ENCODE data around the gene GALNT10.

The GALNT10 gene

DNA sequence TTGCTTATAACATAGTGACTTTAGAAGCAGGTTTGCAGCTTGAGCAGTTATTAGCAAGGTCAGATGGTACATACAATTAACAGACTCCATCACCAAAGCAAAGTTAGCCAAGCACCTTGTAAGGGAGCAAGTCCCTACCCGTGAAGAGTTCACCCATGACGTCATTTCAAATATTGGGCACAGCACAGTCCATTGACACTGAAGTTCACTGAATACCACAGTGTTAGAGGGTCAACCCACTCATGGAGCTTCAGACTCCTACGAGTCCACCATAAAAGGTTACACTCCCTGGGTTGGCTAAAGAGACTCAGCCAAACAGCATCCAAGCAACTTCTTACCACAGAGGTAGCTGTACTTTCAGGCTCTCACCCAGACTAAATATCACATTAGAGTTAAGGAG lies 77.5 kb downstream of the GALNT10 start:
- DNase-seq (ENCODE audit: low read depth) = no peak

DNA sequence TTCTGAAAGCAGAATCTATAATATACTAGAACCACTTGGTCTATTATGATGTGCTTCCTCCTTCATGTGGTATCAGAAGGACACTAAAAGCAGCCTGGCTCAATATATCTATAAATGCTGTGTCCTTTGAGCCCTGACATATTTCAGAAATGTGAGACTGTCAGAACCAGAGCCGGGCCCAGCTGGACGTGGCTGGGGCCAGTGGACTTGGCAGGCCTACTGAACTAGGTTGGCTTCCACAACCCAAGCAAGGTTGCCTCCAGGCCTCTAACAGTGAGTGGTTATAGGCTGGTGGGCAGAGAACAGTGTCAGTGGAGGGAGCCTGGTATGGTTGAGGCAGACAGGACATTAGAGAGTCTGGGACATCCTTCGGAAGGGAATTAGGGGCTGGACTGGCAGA lies 78.9 kb downstream of the GALNT10 start:
- DNase-seq (ENCODE audit: low read depth) = no peak

DNA sequence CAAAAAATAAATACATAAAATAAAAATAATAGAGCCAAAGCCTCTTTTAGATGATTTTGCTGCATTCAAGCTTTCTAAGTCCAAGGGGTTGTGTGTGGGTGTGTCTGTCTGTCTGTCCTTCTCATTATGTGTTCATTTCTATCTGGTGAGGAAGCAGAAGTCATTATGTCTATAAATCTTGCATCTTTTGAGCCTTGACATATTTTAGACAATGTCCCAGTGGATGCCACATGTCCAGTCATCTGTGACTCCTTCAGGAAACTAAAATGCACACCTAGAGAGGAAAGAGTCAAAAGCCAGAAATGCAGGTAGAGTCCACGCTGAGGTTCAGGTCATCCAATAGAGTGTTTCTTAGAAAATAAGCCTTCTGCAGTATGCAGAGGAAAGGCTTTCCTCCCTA lies 80.9 kb downstream of the GALNT10 start:
- no peak for DNase-seq (ENCODE audit: low read depth)

DNA sequence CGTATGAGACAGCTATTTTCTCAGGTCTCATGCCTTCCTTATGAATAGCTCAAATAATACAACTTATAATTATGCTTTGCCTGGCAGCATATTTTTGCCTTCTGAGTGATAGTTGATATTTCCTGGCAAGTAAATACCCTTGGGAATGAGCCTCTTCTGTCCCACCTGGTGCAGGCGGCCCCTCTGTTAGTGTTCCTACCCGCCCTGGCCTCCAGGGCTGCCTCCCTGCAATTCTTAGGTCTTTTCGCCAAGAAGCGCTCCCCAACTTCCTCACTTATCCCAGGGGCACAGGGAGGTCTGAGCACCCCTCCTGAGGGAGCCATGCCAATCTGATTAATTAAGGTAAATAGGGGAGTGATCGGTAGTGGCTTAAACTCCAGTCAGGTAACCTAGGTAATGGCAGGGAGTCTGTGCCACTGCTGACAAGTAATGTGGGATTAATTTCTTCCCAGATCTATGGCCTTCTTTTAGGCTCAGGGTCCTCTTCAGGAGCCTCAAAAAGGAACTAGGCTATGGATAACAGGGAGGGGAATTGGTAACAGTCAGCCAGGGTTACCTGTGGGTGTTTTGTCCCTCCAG lies 81.5 kb downstream of the GALNT10 start:
- DNase-seq (ENCODE audit: low read depth) = no peak

DNA sequence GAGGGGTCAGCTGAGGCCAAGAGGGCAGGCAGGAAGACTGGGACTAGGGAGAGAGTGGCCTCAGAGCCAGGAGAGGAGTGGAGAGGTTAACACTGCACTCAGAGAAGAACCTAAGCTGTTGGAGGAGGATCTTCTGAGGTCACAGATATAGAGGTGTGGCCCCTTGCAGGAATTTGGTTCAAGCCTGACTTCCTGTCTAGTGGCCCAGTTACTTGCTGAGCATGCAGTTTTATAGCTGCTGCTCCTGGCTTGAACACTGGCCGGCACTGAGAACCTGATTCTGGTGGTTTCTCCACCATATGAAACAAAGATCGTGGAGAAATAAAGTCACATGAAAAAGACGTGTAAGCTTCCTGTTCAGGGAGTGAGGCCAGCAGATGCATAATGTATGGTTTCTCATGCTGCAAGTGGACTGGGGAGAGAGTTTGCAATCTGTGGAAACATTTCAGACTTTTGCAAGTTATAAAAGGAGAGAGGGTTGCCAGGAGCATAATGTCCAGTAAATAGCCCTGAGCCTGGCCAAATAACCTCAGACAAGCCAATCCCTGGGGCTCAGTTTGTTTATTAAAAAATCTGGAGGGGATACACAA lies 82.6 kb downstream of the GALNT10 start:
- DNase-seq (ENCODE audit: low read depth) = peak; percentile 0

DNA sequence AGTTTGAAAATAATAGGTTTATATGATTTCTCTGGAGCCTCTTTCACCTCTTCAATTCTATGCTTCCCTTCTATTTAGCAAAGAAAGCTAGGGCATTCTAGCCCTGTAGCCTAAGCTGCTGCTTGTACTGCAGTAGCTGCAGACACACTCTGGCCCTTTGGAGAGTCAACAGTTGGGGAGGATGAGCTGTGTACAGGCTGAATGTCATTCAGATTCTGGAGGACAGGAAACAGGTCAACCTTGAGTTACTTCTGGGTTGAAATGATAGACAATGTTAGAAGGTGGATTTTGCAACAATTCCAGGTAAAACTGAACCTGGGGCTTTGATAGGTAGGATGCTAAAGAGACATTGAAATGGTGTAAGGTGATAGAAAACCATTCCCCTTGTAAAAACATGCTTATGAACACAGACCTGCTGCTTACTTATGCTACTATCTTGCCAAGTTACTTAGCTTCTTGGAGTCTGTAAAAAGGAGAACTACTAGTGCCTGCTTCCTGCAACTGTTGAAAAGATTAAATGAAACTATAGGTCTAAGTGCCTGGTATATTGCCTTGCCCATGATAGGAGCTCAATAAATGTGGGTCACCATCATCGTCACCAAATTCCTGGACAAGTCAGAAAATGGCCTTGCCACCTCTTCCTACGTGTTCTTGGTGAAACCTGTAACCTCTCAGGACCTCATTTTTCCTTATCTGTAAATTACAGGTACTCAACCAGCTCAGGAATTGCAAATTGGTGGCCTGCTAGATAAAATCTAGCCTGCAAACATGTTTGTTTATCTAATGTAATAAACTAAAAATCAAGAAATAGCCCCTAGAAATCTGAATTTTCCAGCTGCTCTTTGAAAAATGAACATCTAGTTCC lies 83.7 kb downstream of the GALNT10 start:
- DNase-seq (ENCODE audit: low read depth) = no peak

DNA sequence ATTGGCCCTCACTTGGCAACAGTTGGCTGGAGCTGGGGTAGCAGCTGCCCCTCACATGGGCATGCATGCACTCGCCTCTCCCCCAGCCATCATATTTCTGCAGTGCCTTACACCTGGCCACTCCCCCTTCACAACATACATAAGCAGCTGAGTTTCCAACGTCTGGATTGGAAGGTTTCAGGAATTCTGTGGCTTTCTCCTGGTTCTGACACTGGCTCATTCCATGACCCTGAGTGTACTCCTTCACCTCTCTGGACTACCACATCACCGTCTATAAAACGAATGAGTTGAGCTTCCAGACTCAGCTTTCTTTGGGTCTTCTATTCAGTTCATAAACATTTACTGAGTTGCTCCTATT lies 84.3 kb downstream of the GALNT10 start:
- no peak for DNase-seq (ENCODE audit: low read depth)

DNA sequence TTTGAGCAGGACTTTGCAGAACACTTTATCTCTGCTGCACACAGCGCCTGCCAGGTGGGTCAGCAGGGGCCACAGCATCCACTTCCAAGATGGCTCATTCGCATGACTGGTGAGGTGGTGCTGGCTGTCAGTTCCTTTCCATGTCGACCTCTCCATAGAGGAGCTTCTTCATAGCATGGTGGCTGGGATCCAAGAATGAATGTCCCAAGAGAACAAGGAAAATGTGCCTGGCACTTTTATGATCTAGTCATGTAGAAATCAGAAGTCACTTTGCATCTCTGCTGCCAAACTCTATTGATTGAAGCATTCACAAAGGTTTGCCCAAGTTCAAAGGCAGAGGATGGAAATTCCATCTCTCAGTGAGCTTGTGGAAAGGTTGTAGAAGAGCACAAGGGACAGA lies 85.0 kb downstream of the GALNT10 start:
- no peak for DNase-seq (ENCODE audit: low read depth)

DNA sequence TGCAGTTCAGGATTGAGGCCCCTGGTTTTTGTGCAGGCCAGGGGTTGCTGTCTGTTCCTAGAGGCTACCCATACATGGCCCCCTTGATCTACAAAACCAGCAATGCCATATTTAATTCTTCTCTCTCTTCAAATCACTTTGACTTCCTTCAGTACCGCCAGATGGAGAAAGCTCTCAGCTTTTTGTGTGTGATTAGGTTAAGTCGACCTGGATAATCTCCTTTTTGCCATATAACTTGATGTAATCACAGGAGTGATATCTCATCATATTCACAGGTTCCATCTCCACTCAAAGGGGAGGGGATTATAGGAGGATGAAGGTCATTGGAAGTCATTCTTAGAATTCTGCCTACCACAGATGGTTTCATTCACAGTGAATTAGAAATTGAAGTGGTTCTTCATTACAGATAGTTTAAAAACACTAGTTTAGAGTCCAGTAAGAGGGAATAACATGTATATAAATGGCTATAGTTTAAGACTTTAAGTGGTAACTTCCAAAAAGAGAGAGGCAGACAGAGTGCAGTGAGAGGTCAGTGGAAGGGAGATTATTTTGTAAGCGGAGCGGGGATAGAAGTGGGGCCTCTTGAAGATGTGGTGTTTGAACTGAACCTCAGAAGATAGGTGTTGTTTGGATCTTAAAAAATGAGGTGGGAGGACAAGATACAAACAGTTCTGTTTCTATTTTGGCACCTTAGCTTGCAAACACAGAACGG lies 85.9 kb downstream of the GALNT10 start:
- no peak for DNase-seq (ENCODE audit: low read depth)

DNA sequence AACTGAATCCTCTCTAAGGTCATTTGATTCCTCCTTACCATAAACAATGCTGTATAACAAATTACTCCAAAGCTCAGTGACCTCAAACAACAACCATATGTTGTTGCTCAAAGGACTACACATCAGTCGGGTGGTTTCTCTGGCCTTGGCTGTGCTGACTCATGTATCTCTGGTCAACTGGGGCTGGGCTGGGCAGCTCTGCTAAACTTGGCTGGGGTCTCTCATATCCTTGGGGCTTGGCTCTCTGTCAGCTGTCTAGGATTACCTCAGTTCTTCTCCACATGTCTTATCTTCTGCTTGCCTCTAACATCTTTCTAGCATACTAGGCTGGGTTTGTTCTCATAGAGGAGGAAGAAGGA lies 86.4 kb downstream of the GALNT10 start:
- no peak for DNase-seq (ENCODE audit: low read depth)

DNA sequence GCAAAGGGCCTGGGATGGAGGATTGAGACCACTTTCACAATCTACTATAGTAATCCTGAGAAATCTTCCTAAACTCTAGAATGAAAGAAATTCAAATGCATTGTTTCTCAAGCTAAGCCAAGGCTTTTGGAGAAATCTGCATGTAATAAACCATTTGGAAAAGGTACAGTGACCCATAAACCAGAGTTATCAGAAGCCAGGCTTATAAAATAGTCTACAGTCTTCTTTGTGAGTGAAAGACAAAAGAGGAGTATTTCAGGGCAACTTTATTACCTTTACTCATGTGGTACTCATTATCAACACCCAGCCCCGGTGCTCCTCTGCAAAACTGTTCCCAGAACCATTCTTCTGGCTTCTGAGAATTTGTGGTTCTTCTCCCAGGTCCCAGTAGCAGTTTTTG lies 87.0 kb downstream of the GALNT10 start:
- no peak for DNase-seq (ENCODE audit: low read depth)

DNA sequence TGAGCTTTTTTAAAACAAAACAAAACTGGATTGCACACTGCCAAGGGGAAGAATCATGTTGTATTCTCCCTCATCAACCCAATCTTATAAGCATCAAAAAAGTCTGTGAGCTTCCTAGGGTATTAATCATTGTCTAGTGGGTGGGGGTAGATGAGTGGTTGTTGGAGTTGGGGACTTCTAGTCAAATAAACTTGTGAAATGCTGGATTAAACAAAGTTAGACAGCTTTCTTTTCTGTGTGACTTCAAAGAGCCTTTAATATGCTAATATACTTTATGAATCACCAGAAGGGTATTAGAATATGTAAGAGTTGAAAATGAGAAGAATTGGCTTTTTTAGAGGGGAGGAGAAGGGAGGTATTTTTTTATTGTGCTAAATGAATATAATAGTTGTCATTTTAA lies 87.7 kb downstream of the GALNT10 start:
- no peak for DNase-seq (ENCODE audit: low read depth)

DNA sequence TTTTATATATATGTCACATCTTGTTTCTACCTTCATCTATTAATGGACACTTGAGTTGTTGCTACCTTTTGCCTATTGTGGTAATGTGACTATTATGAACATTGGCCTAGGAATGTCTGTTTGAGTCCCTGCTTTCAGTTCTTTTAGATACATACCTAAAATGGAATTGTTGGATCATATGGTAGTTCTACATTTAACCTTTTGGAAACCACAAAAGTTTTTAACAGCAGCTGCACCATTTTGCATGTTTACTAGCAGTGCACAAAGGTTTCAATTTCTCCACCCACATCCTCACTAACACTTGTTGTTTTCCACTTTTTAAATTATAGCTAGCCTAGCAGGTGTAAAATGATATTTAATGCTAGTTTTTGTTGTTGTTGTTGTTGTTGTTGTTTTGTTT lies 88.4 kb downstream of the GALNT10 start:
- no peak for DNase-seq (ENCODE audit: low read depth)

DNA sequence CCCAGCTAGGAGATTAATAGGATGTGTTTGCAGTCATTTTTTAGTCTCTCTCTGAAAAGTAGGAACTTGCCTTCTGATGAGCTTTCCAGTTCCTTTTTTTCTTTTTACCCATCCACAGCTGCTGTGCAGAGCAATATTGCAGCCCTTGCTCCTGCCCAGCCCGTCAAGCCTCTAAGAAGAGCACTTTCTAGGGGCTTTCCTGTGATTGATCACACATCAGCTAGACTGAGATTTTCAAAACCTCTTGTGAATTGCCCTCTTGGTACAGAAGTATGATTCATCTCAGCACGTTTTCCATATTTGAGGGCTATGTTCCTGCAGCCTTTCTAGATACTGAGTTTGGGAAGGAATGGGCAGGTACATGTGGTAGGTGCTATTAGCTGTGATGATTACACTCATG lies 93.9 kb downstream of the GALNT10 start:
- no peak for DNase-seq (ENCODE audit: low read depth)

DNA sequence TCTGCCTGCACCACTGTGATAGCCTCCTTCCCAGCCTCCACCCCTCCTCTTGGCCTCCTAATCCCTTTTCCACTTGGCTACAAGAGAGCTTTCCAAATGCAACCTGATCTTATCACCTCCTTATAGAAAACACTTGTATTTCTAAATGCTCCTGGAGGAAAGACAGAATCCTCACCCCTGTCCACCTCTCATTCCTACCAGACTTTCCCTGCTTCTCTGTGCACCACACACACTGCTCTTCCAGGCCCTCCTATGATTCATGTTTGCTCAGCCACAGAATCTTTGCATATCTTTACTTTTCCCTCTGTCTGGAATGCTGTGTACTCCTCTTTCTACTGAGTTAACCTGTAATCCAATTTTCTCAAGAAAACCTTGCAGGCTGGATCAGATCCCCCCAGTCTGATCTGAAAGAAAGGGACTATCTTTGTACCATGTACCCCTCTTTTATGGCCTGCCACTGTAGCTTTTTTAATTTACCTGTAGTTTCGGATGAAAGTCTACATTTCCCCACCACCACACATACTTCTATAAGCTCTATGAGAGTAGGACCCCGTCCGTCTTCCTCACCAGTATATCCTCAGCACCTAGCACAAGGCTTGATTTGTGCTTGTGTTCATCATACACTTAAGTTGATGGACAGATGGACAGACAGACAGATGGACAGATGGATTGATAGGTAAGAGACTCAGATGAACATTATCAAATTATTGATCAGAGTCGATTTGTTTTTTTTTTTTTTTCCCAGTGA lies 95.3 kb downstream of the GALNT10 start:
- DNase-seq (ENCODE audit: low read depth) = no peak

DNA sequence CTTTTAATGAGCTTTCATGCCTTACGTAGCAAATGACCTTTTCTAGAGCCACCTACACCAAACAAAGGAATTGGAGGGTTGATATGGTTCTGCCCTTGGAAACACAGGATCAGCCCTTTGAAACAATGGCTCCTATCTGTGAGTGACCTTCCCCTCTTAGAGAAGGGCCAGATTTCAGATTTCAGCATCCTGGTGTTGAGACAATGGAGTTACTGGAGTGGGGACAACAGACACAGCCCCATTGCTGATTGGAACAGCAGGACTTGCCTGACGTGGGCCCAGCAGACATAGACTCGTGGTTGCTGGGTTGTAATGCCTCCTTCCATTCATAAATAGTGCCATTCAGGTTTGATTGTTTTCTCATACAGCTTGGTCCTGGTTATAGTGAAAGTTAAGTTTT lies 96.0 kb downstream of the GALNT10 start:
- no peak for DNase-seq (ENCODE audit: low read depth)

DNA sequence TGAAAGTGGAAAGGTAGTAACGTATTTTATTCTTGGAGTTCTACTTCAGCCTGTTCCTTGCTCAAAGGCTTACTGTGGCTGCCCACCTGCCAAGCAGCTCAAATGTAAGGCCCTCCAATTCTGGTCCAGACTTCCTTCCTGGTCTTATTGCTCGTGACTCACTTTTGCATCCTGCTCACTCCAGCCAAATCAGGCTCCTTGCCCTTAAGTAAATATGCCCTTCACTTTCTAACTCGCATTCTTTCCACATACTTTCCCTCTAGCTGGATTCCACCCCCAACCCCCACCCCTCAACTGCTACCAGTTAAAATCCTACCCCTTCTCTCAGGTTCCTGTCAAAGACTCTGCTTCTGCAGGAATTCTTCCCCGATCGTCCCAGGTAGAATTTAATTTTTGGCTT lies 96.6 kb downstream of the GALNT10 start:
- no peak for DNase-seq (ENCODE audit: low read depth)

DNA sequence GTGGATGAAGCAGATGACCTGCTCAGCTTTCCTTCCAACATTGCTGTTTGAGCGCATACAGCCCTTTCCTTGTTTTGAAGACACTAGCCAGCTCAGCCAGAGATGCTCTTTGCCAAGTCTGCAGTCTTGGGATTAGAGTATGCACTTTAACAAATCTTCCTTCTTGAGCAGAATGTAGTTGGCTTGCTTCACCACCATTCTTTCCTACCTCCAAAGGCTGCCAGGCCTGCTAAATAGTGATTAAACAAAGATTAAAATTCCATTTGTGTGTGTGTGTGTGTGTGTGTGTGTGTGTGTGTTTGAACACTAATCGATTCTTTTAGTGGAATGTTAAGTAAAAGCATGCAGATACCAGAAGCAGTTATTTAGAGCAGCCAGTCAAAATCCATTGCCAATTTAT lies 97.6 kb downstream of the GALNT10 start:
- DNase-seq (ENCODE audit: low read depth) = no peak

DNA sequence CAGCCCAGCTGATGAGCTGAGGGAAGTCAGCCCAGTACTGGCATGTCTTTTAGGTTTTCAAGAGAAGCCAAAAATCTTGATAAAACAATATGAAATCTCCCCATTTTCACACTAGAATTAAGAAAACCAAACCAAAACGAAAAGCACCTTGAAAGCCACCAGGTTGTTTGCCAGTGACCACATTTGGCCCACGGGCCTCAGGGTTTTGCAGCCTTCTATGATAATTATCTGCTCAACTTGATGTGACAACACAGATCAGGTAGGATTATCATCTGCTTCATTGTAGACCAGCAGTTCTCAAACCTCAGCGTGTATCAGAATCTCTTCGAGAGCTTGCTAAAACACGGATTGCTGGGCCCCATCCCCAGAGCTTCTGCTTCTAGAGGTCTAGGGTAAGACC lies 101.4 kb downstream of the GALNT10 start:
- no peak for DNase-seq (ENCODE audit: low read depth)

DNA sequence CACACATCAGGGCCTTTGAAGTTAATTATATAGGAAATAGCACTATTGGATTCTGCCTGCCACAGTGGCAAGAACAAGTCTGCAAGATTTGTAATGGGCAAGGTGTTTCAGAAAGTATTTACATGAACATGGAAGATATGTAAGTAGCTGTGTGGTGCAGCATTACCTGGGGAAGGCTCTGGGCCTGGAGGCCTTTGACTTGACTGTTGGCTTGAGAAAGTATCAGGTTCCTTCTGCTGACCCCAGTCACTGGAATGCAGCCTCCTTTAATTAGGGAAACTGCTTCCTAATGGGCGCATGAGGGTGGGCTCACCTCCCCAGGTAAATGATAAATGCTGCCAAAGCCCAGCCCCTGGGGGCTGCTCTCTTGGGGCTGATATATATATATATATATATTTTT lies 102.7 kb downstream of the GALNT10 start:
- no peak for DNase-seq (ENCODE audit: low read depth)

DNA sequence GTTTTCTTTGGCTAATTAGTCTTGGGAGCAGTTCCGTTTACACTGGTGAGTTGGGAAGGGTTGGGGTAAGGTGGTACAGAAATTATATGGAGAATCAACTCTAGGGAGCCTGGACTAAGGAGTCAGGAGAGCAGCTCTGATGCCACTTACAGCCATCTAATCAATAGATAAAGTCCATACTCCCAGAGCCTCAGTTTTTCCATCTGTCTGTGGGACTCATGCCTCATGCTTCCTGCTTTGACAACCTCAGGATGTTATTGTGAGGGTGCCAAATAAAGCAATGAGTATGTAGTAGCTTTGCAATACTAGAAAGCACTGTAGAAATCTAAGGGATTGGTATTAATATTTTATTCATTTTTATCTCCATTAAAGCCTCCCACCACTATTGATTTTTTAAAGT lies 105.0 kb downstream of the GALNT10 start:
- DNase-seq (ENCODE audit: low read depth) = no peak

DNA sequence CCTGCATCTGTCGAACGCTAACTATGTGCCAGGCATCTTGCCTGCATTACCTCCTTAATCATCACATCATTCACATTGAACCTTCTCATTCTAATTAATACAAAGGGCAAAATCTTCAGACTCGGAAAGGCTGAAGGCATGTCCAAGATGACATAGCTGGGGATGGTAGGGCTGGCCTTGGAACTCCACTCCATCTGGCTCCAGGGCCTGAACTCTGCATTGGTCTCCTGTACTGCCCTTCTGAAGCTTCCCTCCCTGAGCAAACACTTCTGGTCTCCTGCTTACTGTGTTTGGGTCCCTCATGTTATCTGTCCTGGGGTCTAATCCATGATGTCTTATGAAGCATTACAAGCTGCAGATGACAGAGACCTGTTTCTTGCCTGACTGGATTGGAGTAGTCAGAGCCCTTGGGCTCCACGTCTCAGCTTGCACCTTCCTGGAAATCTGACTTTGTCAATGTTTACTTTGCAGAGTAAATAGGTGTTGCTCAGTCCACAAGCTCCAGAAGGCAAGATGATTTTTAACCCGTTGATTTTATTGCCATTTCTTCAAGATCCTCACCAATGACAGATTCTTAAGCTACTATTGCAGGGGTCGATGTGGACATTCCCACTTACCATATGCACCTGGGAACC lies 106.1 kb downstream of the GALNT10 start:
- DNase-seq (ENCODE audit: low read depth) = no peak
